Measurements from ENCODE around the gene GATA3. TPM values are rescaled to one million over a fixed set of nuclear protein-coding genes. Genes with fewer than 3 reads are reported as not detected.

Gene GATA3
- total RNA-seq, 1 donor from 2014 or later: under 0.01 TPM

DNA sequence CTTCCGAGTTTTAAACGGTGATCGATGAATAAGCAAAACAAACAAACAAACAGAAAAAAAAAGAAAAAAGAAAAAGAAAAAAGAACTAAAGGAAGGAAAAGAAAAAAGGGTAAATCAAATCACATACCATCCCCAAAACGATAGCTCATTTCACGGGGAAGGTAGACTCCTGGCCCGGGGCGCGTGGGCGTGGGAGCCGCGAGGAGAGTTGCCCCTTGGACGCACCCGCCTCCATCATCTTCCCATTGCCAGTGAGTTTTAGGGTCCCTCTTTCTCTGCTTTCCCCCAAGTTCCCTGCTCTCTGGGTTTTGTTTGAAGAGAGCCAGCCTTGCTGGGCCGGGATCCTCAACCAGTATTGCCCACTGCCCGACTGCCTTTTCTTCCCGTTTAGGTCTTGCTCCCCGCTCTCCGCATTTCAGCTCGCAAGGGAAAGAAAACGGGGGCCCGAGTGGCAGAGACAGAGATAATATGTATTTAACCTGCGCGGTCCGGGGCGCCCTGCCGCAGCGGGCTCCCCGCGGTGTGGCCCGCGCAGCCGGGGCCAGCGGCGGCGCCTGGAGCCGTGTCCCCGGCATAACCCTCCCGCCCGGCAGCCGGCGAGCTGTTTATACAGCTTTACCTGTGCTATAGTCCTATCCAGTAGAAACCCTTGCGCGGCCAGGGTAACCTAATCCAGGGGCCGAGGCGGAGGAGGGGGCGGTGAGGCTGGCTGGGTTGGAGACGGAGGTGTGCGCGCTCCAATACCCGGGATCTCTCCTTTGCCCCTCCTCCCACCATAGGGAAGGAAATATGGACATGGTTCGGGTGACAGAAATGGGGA lies 5.2 kb upstream of the GATA3 start:
- Histone ChIP-seq H3K36me3 (ENCODE audit: control insufficient read depth, insufficient read depth, low read length) (no peaks in the 10 kb centered on the region), H3K4me3 (ENCODE audit: low read depth, low read length) (no peak overlapping the region), H3K27me3 (ENCODE audit: control insufficient read depth, insufficient read depth, low read length) (peaks cover 73% of the 10 kb centered on the region)
- DNase-seq (ENCODE audit: low read depth) (no peak), FAIRE-seq (no peak)
- TF ChIP-seq, protein P1, sequence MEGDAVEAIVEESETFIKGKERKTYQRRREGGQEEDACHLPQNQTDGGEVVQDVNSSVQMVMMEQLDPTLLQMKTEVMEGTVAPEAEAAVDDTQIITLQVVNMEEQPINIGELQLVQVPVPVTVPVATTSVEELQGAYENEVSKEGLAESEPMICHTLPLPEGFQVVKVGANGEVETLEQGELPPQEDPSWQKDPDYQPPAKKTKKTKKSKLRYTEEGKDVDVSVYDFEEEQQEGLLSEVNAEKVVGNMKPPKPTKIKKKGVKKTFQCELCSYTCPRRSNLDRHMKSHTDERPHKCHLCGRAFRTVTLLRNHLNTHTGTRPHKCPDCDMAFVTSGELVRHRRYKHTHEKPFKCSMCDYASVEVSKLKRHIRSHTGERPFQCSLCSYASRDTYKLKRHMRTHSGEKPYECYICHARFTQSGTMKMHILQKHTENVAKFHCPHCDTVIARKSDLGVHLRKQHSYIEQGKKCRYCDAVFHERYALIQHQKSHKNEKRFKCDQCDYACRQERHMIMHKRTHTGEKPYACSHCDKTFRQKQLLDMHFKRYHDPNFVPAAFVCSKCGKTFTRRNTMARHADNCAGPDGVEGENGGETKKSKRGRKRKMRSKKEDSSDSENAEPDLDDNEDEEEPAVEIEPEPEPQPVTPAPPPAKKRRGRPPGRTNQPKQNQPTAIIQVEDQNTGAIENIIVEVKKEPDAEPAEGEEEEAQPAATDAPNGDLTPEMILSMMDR (IDR thresholded peaks at IDR 0.05; ENCODE audit: insufficient read depth, low read length, severe bottlenecking): no peak

DNA sequence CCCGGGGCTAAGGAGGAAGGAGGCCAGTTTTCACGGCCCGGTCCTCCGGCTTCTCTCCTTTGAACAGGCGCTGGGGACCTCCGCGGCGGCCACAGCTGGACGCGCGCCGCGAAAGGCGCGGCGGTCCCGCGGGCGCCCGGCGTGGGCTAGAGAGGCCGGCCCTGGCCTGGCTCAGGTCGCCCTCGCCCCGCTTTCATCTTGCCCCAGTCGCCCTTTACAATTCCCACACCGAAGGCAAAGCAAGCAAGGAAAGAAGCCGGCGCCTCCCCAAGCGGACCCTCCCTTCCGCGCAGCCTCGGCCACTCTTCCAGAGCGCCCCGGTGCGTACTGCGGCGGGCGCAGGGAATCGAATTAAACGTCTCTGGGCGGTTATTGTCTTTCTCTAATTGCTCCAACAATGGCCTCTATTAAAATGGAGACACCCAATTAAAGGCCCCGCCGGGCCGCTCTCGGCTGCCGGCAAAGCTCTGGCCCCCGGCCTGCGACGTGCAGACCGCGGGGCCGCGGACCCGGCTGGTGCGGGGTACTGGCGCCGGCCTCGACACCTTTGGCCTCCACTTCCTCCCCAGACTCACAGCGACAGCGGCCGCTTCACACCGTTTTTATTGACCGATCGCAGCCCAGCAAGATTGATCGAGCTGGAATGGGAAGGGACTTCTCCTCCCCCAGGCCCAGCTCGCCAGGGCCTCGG lies 4.5 kb upstream of the GATA3 start:
- TF ChIP-seq, protein P1 (IDR thresholded peaks at IDR 0.05; ENCODE audit: insufficient read depth, low read length, severe bottlenecking): no peak
- no peaks in the 10 kb centered on the region for H3K36me3 ChIP-seq (ENCODE audit: control insufficient read depth, insufficient read depth, low read length)
- H3K4me3 ChIP-seq (ENCODE audit: low read depth, low read length): no peak overlapping the region
- FAIRE-seq (no peak), DNase-seq (ENCODE audit: low read depth) (no peak)
- H3K27me3 ChIP-seq (ENCODE audit: control insufficient read depth, insufficient read depth, low read length): peaks cover 70% of the 10 kb centered on the region

DNA sequence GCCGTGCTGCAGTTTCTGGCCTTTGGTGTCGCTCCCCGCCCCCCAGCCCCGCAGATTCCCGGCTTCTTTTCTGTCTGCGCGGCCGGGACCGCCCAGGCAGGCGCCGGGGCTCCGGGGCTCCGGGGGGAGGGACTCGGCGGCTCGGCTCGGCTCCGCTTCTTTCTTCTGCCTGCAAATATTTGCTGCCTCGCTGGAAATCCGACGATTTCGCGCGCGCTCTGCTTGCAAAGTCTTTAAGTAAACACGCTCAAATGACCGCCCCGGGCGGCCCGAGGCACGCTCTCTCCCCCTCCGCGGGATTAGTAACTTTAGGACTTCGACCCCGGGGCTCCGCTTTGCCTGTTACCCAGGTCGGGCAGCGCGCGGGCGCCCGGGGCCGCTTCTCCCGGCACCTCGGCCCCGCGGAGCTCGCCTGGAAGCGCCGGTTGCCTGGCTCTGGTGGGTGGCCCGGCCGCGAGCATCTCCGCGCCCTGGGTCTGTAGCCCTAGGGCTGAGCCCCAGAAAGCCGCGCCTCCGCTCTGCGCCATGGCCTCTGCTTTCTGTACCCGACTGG lies 3.9 kb upstream of the GATA3 start:
- no peaks in the 10 kb centered on the region for H3K36me3 ChIP-seq (ENCODE audit: control insufficient read depth, insufficient read depth, low read length)
- peaks cover 68% of the 10 kb centered on the region for H3K27me3 ChIP-seq (ENCODE audit: control insufficient read depth, insufficient read depth, low read length)
- DNase-seq (ENCODE audit: low read depth) (no peak), FAIRE-seq (no peak)
- no peak overlapping the region for H3K4me3 ChIP-seq (ENCODE audit: low read depth, low read length)
- TF ChIP-seq, protein P1 (IDR thresholded peaks at IDR 0.05; ENCODE audit: insufficient read depth, low read length, severe bottlenecking): no peak

DNA sequence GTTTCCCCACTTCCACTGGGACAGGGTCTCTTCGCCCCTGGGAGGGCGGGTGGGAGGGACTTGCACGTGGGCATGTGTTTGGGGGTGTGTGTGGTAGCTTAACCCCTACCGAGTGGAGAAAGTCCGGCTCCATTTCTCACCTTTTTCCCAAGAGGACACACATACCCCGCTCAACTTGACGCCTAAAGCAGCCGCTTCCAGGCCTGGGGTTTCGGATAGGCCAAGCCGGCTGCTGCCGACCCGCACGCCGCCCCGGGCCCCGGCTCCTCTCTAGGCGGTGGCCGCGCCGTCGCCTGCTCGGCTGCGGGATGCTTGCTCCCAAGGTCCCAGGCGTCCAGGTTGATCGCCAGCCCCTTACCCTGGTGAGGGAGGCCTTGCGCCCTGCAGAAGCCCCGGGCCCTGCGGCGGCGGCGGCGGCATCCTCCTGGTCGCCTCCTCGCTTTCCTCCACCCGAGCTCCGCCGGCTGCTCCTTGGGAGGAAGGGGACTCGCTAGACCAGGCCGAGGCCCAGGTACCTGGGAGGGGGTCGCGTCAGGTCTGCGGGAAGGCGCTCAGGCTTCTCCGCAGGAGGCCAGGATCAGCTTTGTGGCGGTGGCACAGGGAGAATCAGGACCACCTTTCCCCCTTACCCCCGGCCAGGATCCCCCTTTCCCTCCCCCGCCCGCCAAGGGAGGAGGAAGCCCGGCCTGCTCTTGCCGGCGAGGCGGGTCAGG lies 3.2 kb upstream of the GATA3 start:
- no peak for FAIRE-seq
- Histone ChIP-seq H3K4me3 (ENCODE audit: low read depth, low read length) (no peak overlapping the region), H3K36me3 (ENCODE audit: control insufficient read depth, insufficient read depth, low read length) (no peaks in the 10 kb centered on the region), H3K27me3 (ENCODE audit: control insufficient read depth, insufficient read depth, low read length) (peaks cover 67% of the 10 kb centered on the region)
- TF ChIP-seq, protein P1 (IDR thresholded peaks at IDR 0.05; ENCODE audit: insufficient read depth, low read length, severe bottlenecking): no peak
- DNase-seq (ENCODE audit: low read depth): no peak

DNA sequence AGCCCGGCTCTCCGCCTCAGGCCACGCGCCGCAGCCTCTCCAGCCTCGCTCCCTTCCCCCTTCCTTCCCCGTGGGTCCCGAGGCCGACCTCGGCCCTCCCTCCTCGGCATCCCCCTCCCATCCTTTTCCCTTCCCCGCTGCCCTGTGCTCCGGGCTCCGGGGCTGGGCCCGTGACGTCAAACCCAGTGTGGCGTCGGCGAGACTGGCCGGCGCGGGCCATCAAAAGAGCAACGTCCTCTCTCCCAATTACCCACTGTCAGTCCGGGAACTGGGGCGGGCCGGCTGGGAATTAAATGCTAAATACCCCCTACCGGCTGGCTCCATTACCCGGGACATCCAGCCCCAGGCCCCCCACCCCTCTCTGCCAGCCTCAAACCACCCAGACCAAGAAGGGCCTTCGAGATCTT lies 2.6 kb upstream of the GATA3 start:
- H3K27me3 ChIP-seq (ENCODE audit: control insufficient read depth, insufficient read depth, low read length): peaks cover 63% of the 10 kb centered on the region
- DNase-seq (ENCODE audit: low read depth) (no peak), FAIRE-seq (no peak)
- H3K36me3 ChIP-seq (ENCODE audit: control insufficient read depth, insufficient read depth, low read length): no peaks in the 10 kb centered on the region
- no peak overlapping the region for H3K4me3 ChIP-seq (ENCODE audit: low read depth, low read length)
- TF ChIP-seq, protein P1 (IDR thresholded peaks at IDR 0.05; ENCODE audit: insufficient read depth, low read length, severe bottlenecking): no peak

Data from bronchial epithelial cell (primary cell).